Measurements from ENCODE around the gene REXO1.

REXO1 gene

DNA sequence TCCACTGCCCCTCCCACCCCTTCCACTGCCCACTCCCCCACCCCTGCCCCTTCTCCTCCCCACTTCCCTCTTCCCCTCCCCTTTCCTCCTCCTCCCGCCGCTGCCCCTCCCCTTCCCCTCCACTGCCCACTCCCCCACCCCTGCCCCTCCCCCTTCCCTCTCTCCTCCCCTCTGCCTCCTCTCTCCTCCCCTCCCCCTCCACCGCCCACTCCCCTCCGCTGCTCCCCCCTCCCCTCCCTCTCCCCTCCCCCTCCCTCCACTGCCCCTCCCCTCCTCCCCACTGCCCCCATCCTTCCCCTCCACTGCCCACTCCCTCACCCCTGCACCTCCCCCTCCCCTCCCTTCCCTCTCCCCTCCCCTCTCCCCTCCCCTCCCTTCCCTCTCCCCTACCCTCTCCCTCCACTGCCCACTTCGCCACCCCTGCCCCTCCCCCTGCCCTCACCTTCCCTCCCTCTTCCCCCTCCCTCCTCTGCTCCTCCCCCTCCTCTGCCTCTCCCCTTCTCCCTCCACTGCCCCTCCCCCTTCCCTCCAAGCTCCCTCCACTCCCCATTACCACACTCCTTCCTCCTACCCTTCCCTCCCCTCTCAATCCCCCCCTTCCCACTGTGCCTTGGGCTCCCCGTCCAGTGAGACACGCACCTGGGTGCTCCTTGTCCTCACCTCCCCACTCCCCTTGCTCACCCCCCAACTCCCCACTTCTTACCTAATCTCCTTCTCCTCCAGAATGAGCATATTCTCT, 58.1 kb downstream of the REXO1 start:
- no peak for DNase-seq

DNA sequence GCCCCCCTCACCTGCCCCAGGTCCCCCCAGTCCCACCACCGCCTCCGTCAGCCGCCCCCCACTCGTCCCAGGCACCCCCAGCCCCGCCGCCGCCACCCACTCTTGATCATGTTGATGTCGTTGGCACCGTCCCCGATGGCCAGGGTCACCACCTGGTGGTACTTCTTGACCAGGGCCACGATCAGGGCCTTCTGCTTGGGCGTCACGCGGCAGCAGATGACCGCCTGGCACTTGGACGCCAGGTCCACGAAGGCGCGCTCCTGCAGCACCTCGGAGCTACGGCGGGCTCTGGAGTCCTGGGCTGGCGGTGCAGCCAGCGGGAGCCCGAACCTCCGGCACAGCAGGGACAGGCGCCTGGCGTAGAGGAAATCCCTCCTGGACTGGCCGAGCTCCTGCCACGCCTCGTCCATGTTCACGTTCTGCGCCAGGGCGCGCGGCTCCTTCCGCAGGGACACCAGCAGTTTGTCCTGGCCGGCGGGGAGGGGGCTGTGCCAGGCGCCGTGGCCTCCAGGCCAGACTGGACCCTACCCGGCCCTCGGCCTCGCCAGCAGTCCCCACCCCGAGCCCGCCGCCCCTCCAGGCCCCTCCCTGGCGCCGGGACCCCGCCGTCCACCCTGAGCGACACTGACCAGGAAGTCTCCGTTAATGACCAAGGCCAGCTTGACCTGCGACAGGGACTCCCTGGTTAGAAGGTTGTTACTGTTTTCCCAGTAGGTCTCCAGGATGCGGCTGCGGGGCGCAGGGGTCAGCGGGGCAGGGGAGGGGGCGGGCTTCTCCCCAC, 58.8 kb downstream of the REXO1 start:
- DNase-seq: no peak

- DNase-seq: no peak
Observed at GRCh38 chr19:1787116-1787515, 61.2 kb downstream of the REXO1 start.

DNA sequence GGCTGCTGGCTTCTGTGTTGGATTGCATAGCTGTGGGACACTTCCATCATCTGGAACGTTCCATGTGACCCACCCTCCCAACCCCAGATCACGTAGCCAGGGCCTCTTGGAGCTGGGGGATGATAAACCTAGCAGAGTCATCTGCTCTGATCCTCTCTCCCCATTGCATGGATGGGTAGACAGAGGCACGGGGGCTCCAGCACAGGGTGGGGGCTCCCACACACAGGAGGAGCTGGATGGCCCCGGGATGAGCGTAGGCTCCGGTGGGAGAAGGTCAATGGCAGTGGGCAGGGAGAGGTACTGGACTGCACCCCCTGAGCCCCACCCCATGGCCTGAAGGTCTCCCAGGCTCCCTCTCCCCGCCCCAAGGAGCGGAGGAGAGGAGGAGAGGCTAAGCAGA, 61.6 kb downstream of the REXO1 start:
- no peak for DNase-seq

GRCh38 chr19:1785310-1785709, 63.0 kb downstream of the REXO1 start:
- DNase-seq: no peak

DNA sequence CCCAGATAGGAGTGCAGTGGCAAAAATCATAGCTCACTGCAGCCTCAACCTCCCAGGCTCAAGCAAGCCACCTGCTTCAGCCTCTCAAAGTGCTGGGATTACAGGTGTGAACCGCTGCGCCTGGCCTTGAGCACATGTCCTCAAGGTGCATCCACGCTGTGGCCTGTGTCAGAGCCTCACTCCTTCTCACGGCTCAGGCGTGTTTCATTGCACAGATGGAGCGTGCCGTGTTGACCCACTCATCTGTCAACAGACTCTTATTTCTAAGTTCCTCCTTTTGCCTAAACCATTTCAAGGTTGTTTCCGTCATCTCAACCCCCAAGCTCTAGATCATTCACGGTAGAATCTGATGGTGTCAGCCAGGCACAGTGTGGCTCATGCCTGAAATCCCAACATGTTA, 64.4 kb downstream of the REXO1 start:
- DNase-seq: no peak

DNA sequence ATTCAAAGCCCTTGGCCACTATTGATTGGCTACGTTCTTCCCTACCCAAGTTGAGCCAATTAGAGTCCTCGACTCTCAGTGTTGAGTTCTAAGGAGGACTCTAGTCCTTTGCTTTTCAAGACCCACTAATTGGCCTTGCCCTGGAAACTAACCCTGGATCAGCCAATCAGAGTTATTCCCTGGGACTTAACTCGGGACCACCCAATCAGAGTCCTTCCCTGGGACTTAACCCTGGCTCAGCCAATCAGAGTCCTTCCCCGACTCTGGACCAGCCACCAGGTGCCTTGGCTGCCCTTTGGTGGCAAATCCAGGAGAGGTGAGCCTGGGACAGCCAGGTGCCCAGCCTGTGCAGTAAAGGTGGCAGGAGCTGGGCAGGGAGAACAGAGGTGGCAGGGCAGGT, 64.9 kb downstream of the REXO1 start:
- no peak for DNase-seq

DNA sequence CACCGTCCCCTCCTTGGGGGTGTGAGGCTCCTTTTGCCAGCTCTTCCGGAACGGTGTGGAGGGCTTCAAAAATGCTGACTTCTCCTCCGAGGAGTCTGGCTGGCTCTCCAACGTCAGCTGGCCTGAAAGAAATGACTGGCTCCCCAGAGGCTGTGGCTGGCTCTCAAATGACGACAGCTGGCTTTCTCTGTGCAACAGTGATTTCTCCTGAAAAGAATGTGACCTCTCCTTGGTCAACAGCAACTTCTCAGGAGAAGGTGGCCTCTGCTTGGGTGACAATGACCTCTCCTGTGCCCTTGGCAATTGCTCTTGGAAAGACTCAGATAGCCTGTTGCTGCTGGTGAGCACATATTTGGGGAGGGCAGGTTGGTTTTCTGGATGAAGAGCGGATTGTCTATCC, 65.8 kb downstream of the REXO1 start:
- DNase-seq: no peak

GRCh38 chr19:1780272-1780958, 67.9 kb downstream of the REXO1 start:
- DNase-seq: no peak

DNA sequence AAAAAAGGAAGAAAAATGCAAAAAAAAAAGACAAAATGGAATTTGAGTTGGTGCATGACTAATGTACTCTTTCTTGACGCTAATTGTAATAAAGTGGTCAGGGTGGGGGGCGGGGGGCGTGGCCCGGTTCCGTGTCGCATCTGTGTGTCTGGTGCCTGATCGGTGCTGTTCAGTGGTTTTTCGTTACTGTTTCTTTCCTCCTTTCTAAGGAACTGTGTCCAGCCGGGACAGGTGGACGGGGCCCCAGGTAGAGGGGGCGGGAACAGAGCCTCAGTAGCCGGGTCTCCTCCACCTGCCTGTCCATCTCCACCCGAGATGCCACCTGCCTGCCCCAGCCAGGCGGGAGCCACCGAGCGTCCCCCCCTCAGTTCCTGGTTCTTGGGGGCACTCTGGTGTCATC, 68.7 kb downstream of the REXO1 start:
- no peak for DNase-seq

DNA sequence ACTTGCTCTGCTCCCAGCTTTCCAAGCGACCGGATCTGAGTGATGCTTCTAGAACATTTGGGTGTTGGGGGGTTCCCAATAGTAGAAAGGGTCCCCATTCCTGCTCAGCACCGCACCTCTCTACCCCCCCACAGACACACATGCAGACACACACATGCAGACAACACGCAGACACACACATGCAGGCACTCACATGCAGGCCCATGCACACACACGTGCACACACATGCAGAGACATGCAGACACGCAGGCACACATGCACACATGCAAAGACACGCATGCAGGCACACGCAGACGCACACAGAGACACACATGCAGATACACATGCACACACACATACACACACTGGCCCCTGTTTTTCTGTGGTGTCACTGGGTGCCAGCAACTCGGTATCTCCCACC, 71.1 kb downstream of the REXO1 start:
- DNase-seq: no peak

- no peak for DNase-seq
Observed at GRCh38 chr19:1776606-1777147, 71.6 kb downstream of the REXO1 start.

GRCh38 chr19:1775951-1776605, 72.2 kb downstream of the REXO1 start:
- no peak for DNase-seq

DNA sequence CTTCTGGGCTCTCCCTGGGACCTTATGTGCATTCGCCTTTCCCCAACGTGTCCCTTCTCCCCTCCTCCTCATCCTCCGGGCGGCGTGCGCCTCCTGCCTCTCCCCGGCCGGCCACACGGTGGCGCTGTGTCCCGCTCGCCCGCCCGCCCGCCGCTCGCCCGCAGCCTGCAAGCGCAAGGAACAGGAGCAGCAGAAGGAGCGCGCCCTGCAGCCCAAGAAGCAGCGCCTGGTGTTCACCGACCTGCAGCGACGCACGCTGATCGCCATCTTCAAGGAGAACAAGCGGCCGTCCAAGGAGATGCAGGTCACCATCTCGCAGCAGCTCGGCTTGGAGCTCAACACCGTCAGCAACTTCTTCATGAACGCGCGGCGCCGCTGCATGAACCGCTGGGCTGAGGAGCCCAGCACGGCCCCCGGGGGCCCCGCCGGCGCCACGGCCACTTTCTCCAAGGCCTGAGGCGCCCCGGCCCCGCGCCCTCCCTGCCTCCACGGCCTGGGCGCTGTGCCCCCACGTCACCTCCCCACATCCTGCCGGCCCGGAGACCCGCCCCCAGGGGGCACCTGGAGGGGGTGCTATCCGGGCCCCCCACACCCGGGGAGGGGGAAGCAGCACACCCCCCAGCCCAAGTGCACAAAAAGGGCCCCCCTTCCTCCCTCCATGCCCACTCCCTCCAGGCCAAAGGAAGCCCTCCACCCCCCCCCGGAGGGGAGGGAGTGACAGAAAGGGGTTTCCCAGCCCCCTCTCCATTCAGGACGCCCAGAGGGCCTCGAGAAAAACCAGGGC, 73.1 kb downstream of the REXO1 start:
- DNase-seq: no peak

DNA sequence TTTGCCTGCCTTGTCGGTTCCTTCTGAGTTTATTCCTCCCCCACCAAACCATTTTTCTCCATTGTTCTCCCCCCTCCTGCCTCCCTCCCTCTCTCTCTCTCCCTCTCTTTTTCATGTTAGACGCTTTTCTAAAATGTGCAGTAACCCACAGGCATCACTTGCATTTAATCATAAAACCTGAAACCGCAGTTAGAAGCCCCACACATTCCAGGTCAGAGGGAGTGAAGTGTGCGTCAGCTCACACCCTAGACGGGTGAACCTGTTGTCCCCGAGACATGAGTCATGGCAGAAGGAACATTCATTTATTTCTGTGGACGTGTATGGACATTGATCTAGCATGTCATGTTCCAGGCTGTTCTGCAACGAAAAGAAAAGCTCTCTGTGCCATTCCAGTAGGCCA, 75.1 kb downstream of the REXO1 start:
- DNase-seq: no peak

DNA sequence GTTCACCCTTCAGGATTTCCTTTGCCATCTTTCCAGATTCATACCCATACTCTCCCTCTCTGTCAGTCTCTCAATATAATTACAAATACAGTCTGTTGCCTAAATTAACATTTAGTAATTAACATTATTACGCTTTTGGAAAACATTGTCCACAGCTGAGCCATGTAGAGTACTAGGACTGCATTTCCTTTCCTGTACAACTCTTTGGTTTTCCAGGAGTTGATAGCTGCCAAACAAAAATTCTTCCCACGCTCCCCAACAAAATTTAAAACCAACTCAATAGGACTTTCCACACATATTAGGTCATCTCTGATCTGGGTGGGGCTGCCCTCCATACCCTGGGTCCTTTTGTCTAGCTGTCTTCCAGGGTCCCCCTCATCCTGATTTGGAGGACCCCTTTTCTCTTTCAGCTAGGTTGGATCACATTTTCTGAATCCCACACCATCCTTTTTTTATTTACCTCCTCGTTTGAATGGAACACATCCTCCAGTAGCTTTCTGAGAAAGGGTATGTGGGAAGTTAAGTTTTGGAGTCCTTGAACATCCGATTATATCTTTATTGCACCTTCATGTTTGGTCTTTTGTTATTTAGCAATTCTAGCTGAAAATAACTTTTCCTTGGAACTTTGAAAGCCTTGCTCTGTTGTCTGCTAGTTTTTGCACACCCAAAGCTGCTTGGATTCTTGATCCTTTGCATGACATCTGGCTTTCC, 77.3 kb downstream of the REXO1 start:
- no peak for DNase-seq

DNA sequence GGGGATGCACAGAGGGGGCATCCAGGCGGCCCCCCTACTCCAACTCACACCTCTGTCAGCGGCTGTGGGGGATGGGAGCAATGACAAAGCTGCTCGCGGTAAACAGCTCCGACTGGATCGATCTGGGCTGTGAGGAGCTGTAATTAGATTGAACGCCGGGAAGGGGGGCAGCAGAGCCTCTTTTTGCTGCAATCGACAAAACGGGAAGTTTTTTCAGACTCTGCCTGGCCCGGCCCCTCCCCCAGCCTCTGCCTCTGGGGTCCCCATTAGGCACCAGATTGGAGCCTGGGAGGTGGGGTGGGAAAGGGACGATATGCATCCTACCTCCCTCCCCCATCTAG, 78.7 kb downstream of the REXO1 start:
- no peak for DNase-seq

GRCh38 chr19:1768918-1769644, 79.2 kb downstream of the REXO1 start:
- DNase-seq: no peak

DNA sequence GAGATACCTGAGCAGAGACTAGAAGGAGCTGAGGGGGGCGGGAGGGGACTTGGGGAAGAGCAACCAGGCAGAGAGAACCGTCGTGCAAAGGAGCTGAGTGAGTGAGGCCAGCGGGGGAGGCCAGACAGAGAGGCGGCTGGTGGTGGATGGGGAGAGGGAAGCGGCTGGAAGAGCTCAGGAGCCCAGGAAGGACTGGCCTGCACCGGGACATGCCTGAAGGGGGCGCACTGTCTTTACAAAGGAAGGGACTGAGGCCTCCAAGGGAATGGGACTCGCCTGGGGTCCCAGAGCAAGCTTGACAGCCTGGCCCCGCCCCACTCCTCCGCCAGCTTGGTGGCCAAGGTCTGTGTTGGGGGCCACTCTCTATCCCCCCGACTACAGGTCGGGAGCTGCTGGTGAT, 80.0 kb downstream of the REXO1 start:
- no peak for DNase-seq

DNA sequence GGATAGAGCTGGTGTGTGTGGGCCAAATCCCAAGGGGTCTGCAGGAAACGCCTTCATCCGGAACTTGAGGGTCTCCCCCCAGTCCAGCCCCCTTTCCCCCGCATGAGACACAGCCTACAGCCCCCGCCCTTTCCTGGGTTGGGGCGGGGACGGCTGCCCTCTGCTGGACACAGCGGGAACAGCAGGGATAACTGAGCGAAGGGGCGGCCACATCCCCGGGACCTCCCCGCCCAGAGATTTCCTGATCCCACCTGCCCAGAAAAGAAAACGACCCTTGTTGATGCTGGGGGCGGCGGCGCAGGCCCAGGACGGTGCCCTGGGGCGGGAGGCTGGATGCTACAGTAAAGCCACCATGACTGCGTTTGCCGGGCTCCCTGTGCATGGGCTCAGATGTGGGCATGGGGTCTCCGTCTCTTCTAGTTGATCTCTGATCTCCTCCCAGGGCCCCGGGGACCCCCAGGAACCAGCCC, 80.8 kb downstream of the REXO1 start:
- peak; percentile 5 for DNase-seq

GRCh38 chr19:1766800-1767352, 81.4 kb downstream of the REXO1 start:
- DNase-seq: no peak
